Fibroblast of lung (primary cell): ENCODE measurements around the gene CNTN3. TPM values are rescaled to one million over a fixed set of nuclear protein-coding genes. Genes with fewer than 3 reads are reported as not detected.

Source experiments
- DNase-seq, 2 donors: peaks; one replicate each; pipeline versions ENCODE4 v3.0.0 to v3.0.0-alpha.2; 2010; ENCODE audit warnings: low read depth in 2 of 2
- H2AFZ ChIP-seq: 2 replicates; pipeline ENCODE4 v1.5.1; 2012; ENCODE audit warnings: low read length, control low read depth, inconsistent platforms
- H3K27ac ChIP-seq: 2 replicates; pipeline ENCODE4 v1.5.1; 2011; ENCODE audit warnings: low read length, control low read depth; ENCODE audit not compliant: insufficient read depth
- H3K27me3 ChIP-seq: 2 replicates; pipeline ENCODE4 v1.5.1; 2011; ENCODE audit warnings: mild to moderate bottlenecking, low read length; ENCODE audit not compliant: control insufficient read depth, insufficient read depth
- H3K36me3 ChIP-seq: 2 replicates; pipeline ENCODE4 v1.5.1; 2011; ENCODE audit warnings: low read length; ENCODE audit not compliant: control insufficient read depth, insufficient read depth
- H3K4me1 ChIP-seq: 2 replicates; pipeline ENCODE4 v1.5.1; 2011; ENCODE audit warnings: low read length; ENCODE audit not compliant: control insufficient read depth, insufficient read depth; ENCODE audit errors: extremely low read depth
- H3K4me2 ChIP-seq: 2 replicates; pipeline ENCODE4 v1.5.1; 2011; ENCODE audit warnings: low read length, control low read depth; ENCODE audit not compliant: insufficient read depth; ENCODE audit errors: extremely low read depth
- H3K4me3 ChIP-seq, 4 experiments: fragments of 200-600 bp in 1 of 4; sonication (generic) in 1 of 4; replicated peaks in 1 of 4; 2 replicates each; pipeline ENCODE4 v1.5.1; 2011 to 2016; ENCODE audit warnings: low read length in 4 of 4, low read depth in 3 of 4, mild to moderate bottlenecking in 3 of 4, control low read depth in 2 of 4, inconsistent platforms in 1 of 4, mixed read lengths in 1 of 4; ENCODE audit not compliant: insufficient read depth in 1 of 4; ENCODE audit errors: control extremely low read depth in 1 of 4
- H3K79me2 ChIP-seq: 2 replicates; pipeline ENCODE4 v1.5.1; 2012; ENCODE audit warnings: mild to moderate bottlenecking, low read length, inconsistent platforms; ENCODE audit not compliant: control insufficient read depth, insufficient read depth
- H3K9ac ChIP-seq: 2 replicates; pipeline ENCODE4 v1.5.1; 2011; ENCODE audit warnings: mild to moderate bottlenecking, low read length, control low read depth; ENCODE audit not compliant: insufficient read depth
- H3K9me3 ChIP-seq: 2 replicates; pipeline ENCODE4 v1.5.1; 2012; ENCODE audit warnings: low read depth, low read length; ENCODE audit not compliant: control insufficient read depth, insufficient read depth
- H4K20me1 ChIP-seq: 2 replicates; pipeline ENCODE4 v1.5.1; 2011; ENCODE audit warnings: low read length; ENCODE audit not compliant: control insufficient read depth, insufficient read depth; ENCODE audit errors: extremely low read depth
- EZH2 ChIP-seq: IDR thresholded peaks from 2 replicates; pipeline ENCODE4 v1.5.1; 2012; ENCODE audit warnings: low read length, control low read depth, mild to moderate bottlenecking; ENCODE audit errors: missing control alignments
- polyA plus RNA-seq, 2 donors: library from polyadenylated mRNA; depleted of rRNA in 1 of 2; stranded (reverse) in 1 of 2; unstranded in 1 of 2; fragments of >200 nt; gene quantifications; 2 replicates each; pipeline ENCODE4 v1.2.1, GENCODE V29; 2011 to 2012; ENCODE audit warnings: missing spikeins in 1 of 2
- total RNA-seq: library from RNA; depleted of rRNA; stranded (reverse); fragments of >200 nt; gene quantifications from 2 replicates; pipeline ENCODE4 v1.2.1, GENCODE V29; 2014
- TF ChIP-seq, protein P1 (sequence below), 2 donors: IDR thresholded peaks in 1 of 2; conservative IDR thresholded peaks in 1 of 2; 1 replicate in 1 of 2; 2 replicates in 1 of 2; pipeline ENCODE4 v1.5.1; 2011 to 2012; ENCODE audit warnings: low read length in 2 of 2, control low read depth in 1 of 2, inconsistent platforms in 1 of 2, low read depth in 1 of 2, mild to moderate bottlenecking in 1 of 2

The CNTN3 gene
- total and polyA plus RNA-seq, 2 donors (not counting 1 experiment from before 2014, with no cell fraction given), result 3.2 to 8.3 TPM

- Histone ChIP-seq H3K9me3 (no peaks in the 10 kb centered on the region), H3K27ac (no peak overlapping the region), H3K36me3 (no peaks in the 10 kb centered on the region), H3K4me2 (no peak overlapping the region), H4K20me1 (no peaks in the 10 kb centered on the region), H3K9ac (no peak overlapping the region), H3K27me3 (no peaks in the 10 kb centered on the region), H3K79me2 (no peaks in the 10 kb centered on the region), H2AFZ (no peak overlapping the region), H3K4me1 (peaks cover 2% of the 10 kb centered on the region), H3K4me3 (no peak overlapping the region)
- TF ChIP-seq, protein P1, sequence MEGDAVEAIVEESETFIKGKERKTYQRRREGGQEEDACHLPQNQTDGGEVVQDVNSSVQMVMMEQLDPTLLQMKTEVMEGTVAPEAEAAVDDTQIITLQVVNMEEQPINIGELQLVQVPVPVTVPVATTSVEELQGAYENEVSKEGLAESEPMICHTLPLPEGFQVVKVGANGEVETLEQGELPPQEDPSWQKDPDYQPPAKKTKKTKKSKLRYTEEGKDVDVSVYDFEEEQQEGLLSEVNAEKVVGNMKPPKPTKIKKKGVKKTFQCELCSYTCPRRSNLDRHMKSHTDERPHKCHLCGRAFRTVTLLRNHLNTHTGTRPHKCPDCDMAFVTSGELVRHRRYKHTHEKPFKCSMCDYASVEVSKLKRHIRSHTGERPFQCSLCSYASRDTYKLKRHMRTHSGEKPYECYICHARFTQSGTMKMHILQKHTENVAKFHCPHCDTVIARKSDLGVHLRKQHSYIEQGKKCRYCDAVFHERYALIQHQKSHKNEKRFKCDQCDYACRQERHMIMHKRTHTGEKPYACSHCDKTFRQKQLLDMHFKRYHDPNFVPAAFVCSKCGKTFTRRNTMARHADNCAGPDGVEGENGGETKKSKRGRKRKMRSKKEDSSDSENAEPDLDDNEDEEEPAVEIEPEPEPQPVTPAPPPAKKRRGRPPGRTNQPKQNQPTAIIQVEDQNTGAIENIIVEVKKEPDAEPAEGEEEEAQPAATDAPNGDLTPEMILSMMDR (conservative IDR thresholded peaks at IDR 0.05 in 1 of 2, IDR thresholded peaks at IDR 0.05 in 1 of 2; ENCODE audit: low read depth in 1 of 2, low read length in 2 of 2), result no peak
- TF ChIP-seq EZH2, result no peak
- DNase-seq, result no peak
These were observed 7.5 kb downstream of the CNTN3 start for GRCh38 chr3:74606996-74607395.

GRCh38 chr3:74605437-74605836 lies 9.0 kb downstream of the CNTN3 start:
- no peak for DNase-seq

DNA sequence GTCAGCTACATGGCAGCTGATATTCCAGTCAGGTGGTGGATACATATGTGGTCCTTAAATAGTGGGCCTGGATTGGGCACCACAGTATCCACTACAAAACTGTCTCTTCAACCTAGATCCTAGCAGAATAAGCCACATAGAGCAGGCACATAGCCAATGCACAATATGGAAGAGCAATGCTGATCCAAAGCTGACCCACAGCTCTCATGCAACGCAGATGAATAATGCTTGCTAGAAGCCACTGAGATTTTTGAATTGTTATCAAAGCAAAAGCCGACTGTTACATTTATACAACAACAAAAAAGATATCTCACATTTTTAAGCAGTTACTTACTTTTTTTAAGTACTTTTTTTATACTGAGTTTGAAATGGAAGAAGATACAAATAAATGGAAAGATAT lies 11.2 kb downstream of the CNTN3 start:
- Histone ChIP-seq H3K27me3 (no peaks in the 10 kb centered on the region), H3K79me2 (no peaks in the 10 kb centered on the region), H3K4me1 (no peaks in the 10 kb centered on the region), H3K9ac (no peak overlapping the region), H4K20me1 (no peaks in the 10 kb centered on the region), H3K36me3 (no peaks in the 10 kb centered on the region), H3K4me3 (no peak overlapping the region), H3K27ac (no peak overlapping the region), H3K4me2 (no peak overlapping the region), H2AFZ (no peak overlapping the region), H3K9me3 (no peaks in the 10 kb centered on the region)
- no peak for TF ChIP-seq EZH2
- TF ChIP-seq, protein P1 (conservative IDR thresholded peaks at IDR 0.05 in 1 of 2, IDR thresholded peaks at IDR 0.05 in 1 of 2; ENCODE audit: low read depth in 1 of 2, low read length in 2 of 2), result no peak
- DNase-seq, result no peak

More at GRCh38 chr3:74605437-74605836, 9.0 kb downstream of the CNTN3 start:
- no peak overlapping the region for H2AFZ ChIP-seq
- no peak overlapping the region for H3K27ac ChIP-seq
- no peaks in the 10 kb centered on the region for H3K79me2 ChIP-seq
- H3K4me3 ChIP-seq, result no peak overlapping the region
- no peaks in the 10 kb centered on the region for H4K20me1 ChIP-seq
- no peaks in the 10 kb centered on the region for H3K27me3 ChIP-seq
- no peaks in the 10 kb centered on the region for H3K9me3 ChIP-seq
- TF ChIP-seq, protein P1 (conservative IDR thresholded peaks at IDR 0.05 in 1 of 2, IDR thresholded peaks at IDR 0.05 in 1 of 2; ENCODE audit: low read depth in 1 of 2, low read length in 2 of 2), result no peak
- no peaks in the 10 kb centered on the region for H3K36me3 ChIP-seq
- no peak overlapping the region for H3K4me2 ChIP-seq
- no peaks in the 10 kb centered on the region for H3K4me1 ChIP-seq
- no peak overlapping the region for H3K9ac ChIP-seq
